GM18498 (cell line): ENCODE data around the gene PIKFYVE.

Experiments used
- ATAC-seq: cut with Tn5 transposase; IDR thresholded peaks from one replicate; pipeline ENCODE4 v1.9.1; 2021; ENCODE audit warnings: mild to moderate bottlenecking, moderate library complexity; ENCODE audit not compliant: unreplicated experiment

PIKFYVE gene

GRCh38 chr2:208406474-208407451 lies 140.7 kb downstream of the PIKFYVE start, which contains the start of gene PTH2R:
Gene PTH2R, plus strand, starts transcription at chr2:208406792. Its CDS starts 252 bp downstream, at chr2:208407044.
- no peak for ATAC-seq

- ATAC-seq, result no peak
Observed at GRCh38 chr2:208407667-208408066, 141.6 kb downstream of the PIKFYVE start.
